H9 (cell line): Measurements from ENCODE around the gene FOSL2. TPM values are rescaled to one million over a fixed set of nuclear protein-coding genes. Genes with fewer than 3 reads are reported as not detected.

Experiments
- DNase-seq: peaks from one replicate; pipeline ENCODE4 v3.0.0-alpha.2; 2017
- H2AFZ ChIP-seq: one replicate; pipeline ENCODE4 v1.6.1; 2013; ENCODE audit warnings: mild to moderate bottlenecking, low read length, control low read depth, moderate library complexity
- H2AK5ac ChIP-seq: 2 replicates; pipeline ENCODE4 v1.6.1; 2013; ENCODE audit warnings: low read length, control low read depth, mixed read lengths; ENCODE audit not compliant: insufficient read length
- H2BK120ac ChIP-seq: one replicate; pipeline ENCODE4 v1.6.1; 2013; ENCODE audit warnings: low read depth, mild to moderate bottlenecking, low read length, control low read depth, inconsistent platforms; ENCODE audit not compliant: poor library complexity, severe bottlenecking
- H2BK12ac ChIP-seq: 2 replicates; pipeline ENCODE4 v1.6.1; 2013; ENCODE audit warnings: low read length, control low read depth, mixed read lengths, low read depth; ENCODE audit not compliant: insufficient read length
- H2BK15ac ChIP-seq: 2 replicates; pipeline ENCODE4 v1.6.1; 2013; ENCODE audit warnings: low read depth, low read length, control low read depth
- H2BK20ac ChIP-seq: one replicate; pipeline ENCODE4 v1.6.1; 2013; ENCODE audit warnings: low read depth, mild to moderate bottlenecking, low read length, control low read depth, inconsistent platforms; ENCODE audit not compliant: poor library complexity, severe bottlenecking
- H2BK5ac ChIP-seq: 2 replicates; pipeline ENCODE4 v1.6.1; 2013; ENCODE audit warnings: low read length, control low read depth, mixed read lengths; ENCODE audit not compliant: insufficient read length
- H3K14ac ChIP-seq: 2 replicates; pipeline ENCODE4 v1.6.1; 2013; ENCODE audit warnings: low read length, control low read depth; ENCODE audit not compliant: insufficient read depth
- H3K18ac ChIP-seq: 2 replicates; pipeline ENCODE4 v1.6.1; 2013; ENCODE audit warnings: low read depth, mild to moderate bottlenecking, mixed read lengths, low read length, control low read depth; ENCODE audit not compliant: insufficient read length
- H3K23ac ChIP-seq: 2 replicates; pipeline ENCODE4 v1.6.1; 2013; ENCODE audit warnings: low read length, control low read depth, mixed read lengths, low read depth; ENCODE audit not compliant: insufficient read length
- H3K23me2 ChIP-seq: 2 replicates; pipeline ENCODE4 v1.6.1; 2013; ENCODE audit warnings: low read depth, mild to moderate bottlenecking, mixed read lengths, low read length, control low read depth; ENCODE audit not compliant: insufficient read length, poor library complexity, severe bottlenecking
- H3K27ac ChIP-seq: 2 replicates; pipeline ENCODE4 v1.5.1; 2013; ENCODE audit warnings: low read length, control low read depth, mixed read lengths, low read depth; ENCODE audit not compliant: insufficient read length
- H3K27me3 ChIP-seq: 2 replicates; pipeline ENCODE4 v1.6.1; 2013; ENCODE audit warnings: low read length, control low read depth, inconsistent platforms; ENCODE audit not compliant: insufficient read depth
- H3K4ac ChIP-seq: 2 replicates; pipeline ENCODE4 v1.6.1; 2013; ENCODE audit warnings: low read depth, mild to moderate bottlenecking, control low read depth, inconsistent platforms, low read length, moderate library complexity
- H3K4me1 ChIP-seq: 2 replicates; pipeline ENCODE4 v1.6.1; 2013; ENCODE audit warnings: low read length, control low read depth, inconsistent platforms; ENCODE audit not compliant: insufficient read depth
- H3K4me2 ChIP-seq: 2 replicates; pipeline ENCODE4 v1.6.1; 2013; ENCODE audit warnings: low read length, control low read depth, mixed read lengths; ENCODE audit not compliant: insufficient read length, insufficient read depth
- H3K56ac ChIP-seq: 2 replicates; pipeline ENCODE4 v1.6.1; 2013; ENCODE audit warnings: low read depth, mild to moderate bottlenecking, mixed read lengths, low read length, control low read depth; ENCODE audit not compliant: insufficient read length
- H3K79me1 ChIP-seq: 2 replicates; pipeline ENCODE4 v1.6.1; 2013; ENCODE audit warnings: low read depth, mild to moderate bottlenecking, moderate library complexity, low read length, control low read depth, inconsistent platforms; ENCODE audit not compliant: insufficient read depth, poor library complexity, severe bottlenecking
- H3K79me2 ChIP-seq: 2 replicates; pipeline ENCODE4 v1.6.1; 2013; ENCODE audit warnings: low read length, control low read depth, inconsistent platforms; ENCODE audit not compliant: insufficient read depth
- H3K9ac ChIP-seq: 2 replicates; pipeline ENCODE4 v1.6.1; 2013; ENCODE audit warnings: low read length, control low read depth, mixed read lengths; ENCODE audit not compliant: insufficient read length; ENCODE audit errors: extremely low read depth
- H3K9me3 ChIP-seq: one replicate; pipeline ENCODE4 v1.6.1; 2013; ENCODE audit warnings: low read depth, low read length, inconsistent platforms; ENCODE audit not compliant: control insufficient read depth
- H3T11ph ChIP-seq: one replicate; pipeline ENCODE4 v1.6.1; 2013; ENCODE audit warnings: mild to moderate bottlenecking, low read length, control low read depth, inconsistent platforms
- H4K20me1 ChIP-seq: one replicate; pipeline ENCODE4 v1.6.1; 2013; ENCODE audit not compliant: control insufficient read depth, insufficient read length, insufficient read depth
- H4K5ac ChIP-seq: 2 replicates; pipeline ENCODE4 v1.6.1; 2013; ENCODE audit warnings: low read depth, mild to moderate bottlenecking, mixed read lengths, low read length, control low read depth; ENCODE audit not compliant: insufficient read length
- H4K8ac ChIP-seq: replicated peaks from 2 replicates; pipeline ENCODE4 v1.6.1; 2013; ENCODE audit warnings: low read length, control low read depth, mixed read lengths, low read depth; ENCODE audit not compliant: insufficient read length
- H4K91ac ChIP-seq: 2 replicates; pipeline ENCODE4 v1.6.1; 2013; ENCODE audit warnings: low read depth, mild to moderate bottlenecking, moderate library complexity, mixed read lengths, low read length, control low read depth; ENCODE audit not compliant: insufficient read length
- H3K27ac Mint-ChIP-seq, 3 experiments: 2 replicates in 2 of 3; 3 replicates in 1 of 3; pipeline ENCODE4 v1.8.0; 2020 to 2021; ENCODE audit warnings: mixed read lengths in 3 of 3, mild to moderate bottlenecking in 1 of 3, moderate library complexity in 1 of 3
- H3K27me3 Mint-ChIP-seq: 2 replicates; pipeline ENCODE4 v1.8.0; 2021; ENCODE audit warnings: low read depth, mild to moderate bottlenecking, moderate library complexity, mixed read lengths
- H3K36me3 Mint-ChIP-seq, 3 experiments: 2 replicates in 2 of 3; 3 replicates in 1 of 3; pipeline ENCODE4 v1.8.0; 2020 to 2021; ENCODE audit warnings: low read depth in 3 of 3, mixed read lengths in 3 of 3; ENCODE audit not compliant: insufficient read depth in 1 of 3
- H3K4me1 Mint-ChIP-seq, 2 experiments: 2 replicates each; pipeline ENCODE4 v1.8.0; 2020; ENCODE audit warnings: mixed read lengths in 2 of 2
- H3K4me3 Mint-ChIP-seq, 2 experiments: 2 replicates in 1 of 2; 3 replicates in 1 of 2; pipeline ENCODE4 v1.8.0; 2020 to 2021; ENCODE audit warnings: mild to moderate bottlenecking in 2 of 2, mixed read lengths in 2 of 2, moderate library complexity in 1 of 2
- H3K9me3 Mint-ChIP-seq, 2 experiments: 2 replicates in 1 of 2; 3 replicates in 1 of 2; pipeline ENCODE4 v1.8.0; 2020; ENCODE audit warnings: mild to moderate bottlenecking in 2 of 2, mixed read lengths in 2 of 2, moderate library complexity in 1 of 2
- CTCF ChIP-seq: fragments of 200-600 bp; sonication (generic); conservative IDR thresholded peaks from 3 replicates; pipeline ENCODE4 v1.8.0; 2021; ENCODE audit warnings: antibody characterized with exemption, mild to moderate bottlenecking
- WGBS: extraction: QIAGEN DNeasy Blood & Tissue Kit; methylation state at CpG from one replicate; pipeline ENCODE4 v1.1.7; 2013; ENCODE audit warnings: missing lambda C conversion rate, low lambda C conversion rate, mixed read lengths; ENCODE audit not compliant: insufficient read length; ENCODE audit errors: extremely low coverage; 5-methylcytosine and 5-hydroxymethylcytosine counted together
- total RNA-seq: library from RNA; stranded (reverse); gene quantifications from 2 replicates; pipeline ENCODE4 v1.2.1, GENCODE V29; 2021

Gene FOSL2
- total RNA-seq, 1 experiment from 2014 or later, result 7.4 TPM

- no peak overlapping the region for H3K4ac ChIP-seq
- no peak overlapping the region; the same call in 1 of the 2 replicates for H3K14ac ChIP-seq
- no peaks in the 10 kb centered on the region for H3K79me1 ChIP-seq
- no peak overlapping the region for H3K23ac ChIP-seq
- H4K8ac ChIP-seq, result no peak overlapping the region
- no peak overlapping the region for H3K27ac ChIP-seq
- Mint-ChIP-seq H3K9me3 (no peaks in the 10 kb centered on the region), H3K4me3 (no peak overlapping the region), H3K36me3 (no peaks in the 10 kb centered on the region), H3K4me1 (peaks cover 17 to 27% of the 10 kb centered on the region in 2 experiments), H3K27me3 (no peaks in the 10 kb centered on the region; the same call in 1 of the 2 replicates), H3K27ac (peak overlapping the region in 1 of 3 experiments; percentile 53; a peak in 2 of 7 replicates)
- no peak overlapping the region for H3K18ac ChIP-seq
- no peaks in the 10 kb centered on the region for H3K23me2 ChIP-seq
- no peak for DNase-seq
- no CpG with 5 or more reads among the region's 6 CpGs for WGBS
- H3K56ac ChIP-seq, result no peak overlapping the region
- no peak overlapping the region for H2BK20ac ChIP-seq
- no peak overlapping the region for H2BK15ac ChIP-seq
- no peak overlapping the region for H2AFZ ChIP-seq
- H2BK5ac ChIP-seq, result no peak overlapping the region
- H2BK120ac ChIP-seq, result no peak overlapping the region
- no peaks in the 10 kb centered on the region for H3K4me1 ChIP-seq
- no peaks in the 10 kb centered on the region for H3K79me2 ChIP-seq
- H4K91ac ChIP-seq, result no peak overlapping the region
- H2AK5ac ChIP-seq, result no peak overlapping the region
- H2BK12ac ChIP-seq, result no peak overlapping the region
- no peak overlapping the region for H3K9ac ChIP-seq
- H4K5ac ChIP-seq, result no peak overlapping the region
- no peaks in the 10 kb centered on the region for H3K27me3 ChIP-seq
- no peak for TF ChIP-seq CTCF
- no peaks in the 10 kb centered on the region for H3K9me3 ChIP-seq
- H3T11ph ChIP-seq, result no peak overlapping the region
- no peaks in the 10 kb centered on the region for H4K20me1 ChIP-seq
- H3K4me2 ChIP-seq, result no peak overlapping the region
Measured at GRCh38 chr2:28347193-28347592, 45.5 kb upstream of the FOSL2 start.
